MV-4-11 (cell line): ENCODE results near the gene TMUB1.
A peak's percentile ranks its signal among the peaks of the same experiment; 100 is the strongest.

Source experiments
- DNase-seq: peaks from one replicate; lab custom pipeline; 2025; lab: John Stamatoyannopoulos, UW

Gene TMUB1

GRCh38 chr7:151032936-151033863, 50.1 kb downstream of the TMUB1 start:
- DNase-seq, result peak; percentile 55
